Osteocyte (in vitro differentiated cells): ENCODE results near the gene GNAI2. TPM values are rescaled to one million over a fixed set of nuclear protein-coding genes. Genes with fewer than 3 reads are reported as not detected.

Experiments used
- DNase-seq: peaks from one replicate; pipeline ENCODE4 v3.0.0; 2021; ENCODE audit warnings: mixed read lengths; ENCODE audit not compliant: unreplicated experiment; ENCODE audit errors: extremely low spot score
- H3K27ac Mint-ChIP-seq: one replicate; pipeline ENCODE4 v1.8.0; 2021; ENCODE audit warnings: mild to moderate bottlenecking, mixed read lengths; ENCODE audit not compliant: unreplicated experiment
- H3K27me3 Mint-ChIP-seq: one replicate; pipeline ENCODE4 v1.8.0; 2021; ENCODE audit warnings: mixed read lengths; ENCODE audit not compliant: unreplicated experiment
- H3K36me3 Mint-ChIP-seq: one replicate; pipeline ENCODE4 v1.8.0; 2021; ENCODE audit warnings: mixed read lengths; ENCODE audit not compliant: unreplicated experiment
- H3K4me1 Mint-ChIP-seq: one replicate; pipeline ENCODE4 v1.8.0; 2021; ENCODE audit warnings: mixed read lengths; ENCODE audit not compliant: unreplicated experiment
- H3K4me3 Mint-ChIP-seq: one replicate; pipeline ENCODE4 v1.8.0; 2021; ENCODE audit warnings: mild to moderate bottlenecking, moderate library complexity, mixed read lengths; ENCODE audit not compliant: unreplicated experiment
- H3K9me3 Mint-ChIP-seq: one replicate; pipeline ENCODE4 v1.8.0; 2021; ENCODE audit warnings: mixed read lengths; ENCODE audit not compliant: unreplicated experiment
- microRNA-seq: library from miRNA; unstranded; fragments of <30 nt; microRNA quantifications from one replicate; pipeline ENCODE4 v1.1.0, GENCODE V29; 2020; ENCODE audit not compliant: unreplicated experiment
- total RNA-seq: library from RNA; stranded (reverse); gene quantifications from 2 replicates; pipeline ENCODE4 v1.2.1, GENCODE V29; 2021
- TF ChIP-seq, protein P1 (sequence below): fragments of 200-600 bp; sonication (generic); IDR thresholded peaks from 2 replicates; pipeline ENCODE4 v1.5.0; 2021; ENCODE audit warnings: antibody characterized with exemption, mild to moderate bottlenecking, moderate library complexity

The GNAI2 gene
- total RNA-seq, 1 donor from 2014 or later = 340 TPM

DNA sequence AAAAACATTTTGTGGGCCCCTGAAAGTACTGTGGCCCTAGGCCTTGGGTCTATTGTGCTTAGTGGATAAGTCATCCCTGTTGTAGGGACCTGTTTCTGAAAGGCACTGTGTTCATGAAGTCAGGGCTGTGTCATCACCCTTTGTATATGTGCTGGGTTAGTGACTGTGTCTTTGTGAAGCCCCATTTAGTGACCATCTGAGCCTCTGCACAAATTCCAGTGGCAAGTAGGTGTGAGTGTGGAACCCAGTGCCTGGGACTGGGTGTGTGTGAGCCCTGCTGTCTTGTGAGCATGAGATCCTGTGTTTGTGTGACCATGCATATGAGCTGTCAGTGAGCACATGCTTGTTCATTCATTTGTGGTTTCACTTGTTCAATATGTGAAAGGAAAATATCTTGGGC is 68.6 kb downstream of the GNAI2 start:
- Mint-ChIP-seq H3K4me3 (no peak overlapping the region), H3K9me3 (no peaks in the 10 kb centered on the region), H3K4me1 (peaks cover 14% of the 10 kb centered on the region), H3K27me3 (no peaks in the 10 kb centered on the region), H3K36me3 (no peaks in the 10 kb centered on the region), H3K27ac (no peak overlapping the region)
- no peak for DNase-seq
- TF ChIP-seq, protein P1, sequence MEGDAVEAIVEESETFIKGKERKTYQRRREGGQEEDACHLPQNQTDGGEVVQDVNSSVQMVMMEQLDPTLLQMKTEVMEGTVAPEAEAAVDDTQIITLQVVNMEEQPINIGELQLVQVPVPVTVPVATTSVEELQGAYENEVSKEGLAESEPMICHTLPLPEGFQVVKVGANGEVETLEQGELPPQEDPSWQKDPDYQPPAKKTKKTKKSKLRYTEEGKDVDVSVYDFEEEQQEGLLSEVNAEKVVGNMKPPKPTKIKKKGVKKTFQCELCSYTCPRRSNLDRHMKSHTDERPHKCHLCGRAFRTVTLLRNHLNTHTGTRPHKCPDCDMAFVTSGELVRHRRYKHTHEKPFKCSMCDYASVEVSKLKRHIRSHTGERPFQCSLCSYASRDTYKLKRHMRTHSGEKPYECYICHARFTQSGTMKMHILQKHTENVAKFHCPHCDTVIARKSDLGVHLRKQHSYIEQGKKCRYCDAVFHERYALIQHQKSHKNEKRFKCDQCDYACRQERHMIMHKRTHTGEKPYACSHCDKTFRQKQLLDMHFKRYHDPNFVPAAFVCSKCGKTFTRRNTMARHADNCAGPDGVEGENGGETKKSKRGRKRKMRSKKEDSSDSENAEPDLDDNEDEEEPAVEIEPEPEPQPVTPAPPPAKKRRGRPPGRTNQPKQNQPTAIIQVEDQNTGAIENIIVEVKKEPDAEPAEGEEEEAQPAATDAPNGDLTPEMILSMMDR = no peak

Small RNA genes lying within 50 kb of the gene (microRNA-seq; reads per million reads assigned to microRNA genes)
- not detected for gene MIR5787

Other genes with a start within 250 kb of the GNAI2 start
- gene RBM5, start 147.3 kb upstream of the GNAI2 start, total RNA-seq = 213 and 225 TPM in 2 replicates
- 11.8 and 12.9 TPM in 2 replicates for gene SEMA3F, start 80.9 kb upstream of the GNAI2 start, total RNA-seq
- gene GNAT1, start 44.6 kb upstream of the GNAI2 start, total RNA-seq = not detected in 2 replicates
- 3.9 and 4.5 TPM in 2 replicates for gene SLC38A3, start 30.9 kb upstream of the GNAI2 start, total RNA-seq
- gene SEMA3B, start 32.9 kb downstream of the GNAI2 start, total RNA-seq = 5.5 and 8.1 TPM in 2 replicates
- not detected in 2 replicates for gene LSMEM2, start 42.9 kb downstream of the GNAI2 start, total RNA-seq
- gene IFRD2, start 56.2 kb downstream of the GNAI2 start, total RNA-seq = 43.3 and 54.2 TPM in 2 replicates
- gene HYAL3, start 63.2 kb downstream of the GNAI2 start, total RNA-seq = 2.3 and 3.0 TPM in 2 replicates
- 14.3 and 16.2 TPM in 2 replicates for gene NAA80, start 63.2 kb downstream of the GNAI2 start, total RNA-seq
- 0.60 and 0.83 TPM in 2 replicates for gene HYAL1, start 67.4 kb downstream of the GNAI2 start, total RNA-seq
- 34.1 and 37.0 TPM in 2 replicates for gene HYAL2, start 86.5 kb downstream of the GNAI2 start, total RNA-seq
- 16.9 and 18.3 TPM in 2 replicates for gene TUSC2, start 92.0 kb downstream of the GNAI2 start, total RNA-seq
- 12.8 and 13.7 TPM in 2 replicates for gene RASSF1, start 104.6 kb downstream of the GNAI2 start, total RNA-seq
- 0.50 and 1.6 TPM in 2 replicates for gene ZMYND10, start 109.5 kb downstream of the GNAI2 start, total RNA-seq
- gene NPRL2, start 114.6 kb downstream of the GNAI2 start, total RNA-seq = 21.0 and 25.9 TPM in 2 replicates
- 17.2 and 18.2 TPM in 2 replicates for gene CYB561D2, start 114.7 kb downstream of the GNAI2 start, total RNA-seq
- 63.2 and 69.0 TPM in 2 replicates for gene TMEM115, start 123.3 kb downstream of the GNAI2 start, total RNA-seq